HG02981 (cell line): ENCODE data around the gene BBIP1.

ENCODE experiments used
- ATAC-seq: cut with Tn5 transposase; IDR thresholded peaks from one replicate; pipeline ENCODE4 v1.9.1; 2021; ENCODE audit warnings: mild to moderate bottlenecking, moderate library complexity; ENCODE audit not compliant: unreplicated experiment

The BBIP1 gene

GRCh38 chr10:110885932-110886674, 32.9 kb downstream of the BBIP1 start:
- no peak for ATAC-seq

- ATAC-seq: no peak
Measured at GRCh38 chr10:110883924-110884323, 35.1 kb downstream of the BBIP1 start.

DNA sequence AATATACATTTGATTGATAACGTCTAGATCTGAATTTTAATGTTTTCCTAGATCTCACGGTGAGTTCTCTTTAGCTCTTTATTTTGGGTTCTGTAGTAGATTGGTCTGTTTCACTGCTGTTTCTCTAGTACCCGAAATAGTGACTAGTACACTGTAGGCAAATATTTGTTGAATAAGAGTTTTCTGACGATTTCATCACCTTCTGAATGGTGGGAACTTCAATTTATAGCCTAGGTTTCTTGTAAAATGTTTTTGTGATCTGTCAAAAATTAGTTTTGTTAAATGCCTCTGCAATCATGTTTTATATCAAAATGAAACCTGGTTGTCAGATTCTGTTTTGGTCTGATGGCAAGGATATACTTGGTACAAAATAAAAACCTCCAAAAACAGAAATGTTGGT, 37.1 kb downstream of the BBIP1 start:
- no peak for ATAC-seq

DNA sequence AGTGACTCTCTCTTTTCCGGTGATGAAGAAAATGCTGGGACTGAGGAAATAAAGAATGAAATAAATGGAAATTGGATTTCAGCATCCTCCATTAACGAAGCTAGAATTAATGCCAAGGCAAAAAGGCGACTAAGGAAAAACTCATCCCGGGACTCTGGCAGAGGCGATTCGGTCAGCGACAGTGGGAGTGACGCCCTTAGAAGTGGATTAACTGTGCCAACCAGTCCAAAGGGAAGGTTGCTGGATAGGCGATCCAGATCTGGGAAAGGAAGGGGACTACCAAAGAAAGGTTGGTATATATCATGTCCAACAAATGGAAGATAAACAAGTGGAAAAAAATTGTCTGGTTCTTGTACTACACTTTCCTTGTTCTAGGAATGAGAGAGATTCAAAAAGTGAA, 37.7 kb downstream of the BBIP1 start:
- ATAC-seq: no peak

GRCh38 chr10:110880012-110880411, 39.0 kb downstream of the BBIP1 start:
- ATAC-seq: no peak

- no peak for ATAC-seq
Measured at GRCh38 chr10:110876788-110877187, 42.2 kb downstream of the BBIP1 start.

DNA sequence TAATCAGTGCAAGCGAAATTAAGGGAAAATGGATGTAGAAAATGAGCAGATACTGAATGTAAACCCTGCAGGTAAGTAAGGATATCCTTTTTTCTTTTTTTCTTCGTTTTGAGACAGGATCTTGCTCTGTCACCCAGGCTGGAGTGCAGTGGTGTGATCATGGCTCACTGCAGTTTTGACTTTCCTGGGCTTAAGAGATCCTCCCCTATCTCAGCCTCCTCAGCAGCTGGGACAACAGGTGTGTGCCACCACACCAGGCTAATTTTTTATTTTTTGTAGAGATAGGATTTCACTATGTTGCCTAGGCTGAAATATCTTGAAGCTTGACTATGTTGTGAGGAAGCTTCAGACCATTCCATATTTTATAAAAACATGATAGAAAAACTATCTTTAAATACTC, 43.0 kb downstream of the BBIP1 start:
- no peak for ATAC-seq

DNA sequence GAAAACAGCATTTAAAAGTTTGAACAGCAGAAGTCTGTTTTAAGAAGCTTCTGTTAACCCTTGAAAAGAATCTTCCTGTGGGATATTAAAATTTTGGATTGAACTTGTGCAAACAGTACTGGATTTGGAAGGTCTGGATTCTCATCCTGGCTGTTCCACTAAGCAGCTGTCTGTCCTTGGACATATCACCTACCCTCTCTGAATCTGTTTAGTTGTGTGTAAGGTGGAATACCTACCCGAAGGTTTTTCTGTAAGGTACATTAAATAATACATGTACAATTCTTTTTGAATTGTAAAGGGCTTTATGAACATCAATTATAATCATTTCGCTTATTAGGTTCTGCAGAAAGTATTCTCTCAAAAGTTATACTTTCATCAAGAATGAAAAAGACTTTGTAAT, 45.0 kb downstream of the BBIP1 start:
- ATAC-seq: no peak

GRCh38 chr10:110872984-110873923, 45.7 kb downstream of the BBIP1 start:
- ATAC-seq: no peak

GRCh38 chr10:110872145-110872983, 46.6 kb downstream of the BBIP1 start:
- ATAC-seq: peak; percentile 34

- peak; percentile 81 for ATAC-seq
Measured at GRCh38 chr10:110871298-110872084, 47.5 kb downstream of the BBIP1 start, which contains the start of gene PDCD4. Gene PDCD4 (plus strand): TSS chr10:110871928. CDS start chr10:110876028, 4,100 bp downstream.

DNA sequence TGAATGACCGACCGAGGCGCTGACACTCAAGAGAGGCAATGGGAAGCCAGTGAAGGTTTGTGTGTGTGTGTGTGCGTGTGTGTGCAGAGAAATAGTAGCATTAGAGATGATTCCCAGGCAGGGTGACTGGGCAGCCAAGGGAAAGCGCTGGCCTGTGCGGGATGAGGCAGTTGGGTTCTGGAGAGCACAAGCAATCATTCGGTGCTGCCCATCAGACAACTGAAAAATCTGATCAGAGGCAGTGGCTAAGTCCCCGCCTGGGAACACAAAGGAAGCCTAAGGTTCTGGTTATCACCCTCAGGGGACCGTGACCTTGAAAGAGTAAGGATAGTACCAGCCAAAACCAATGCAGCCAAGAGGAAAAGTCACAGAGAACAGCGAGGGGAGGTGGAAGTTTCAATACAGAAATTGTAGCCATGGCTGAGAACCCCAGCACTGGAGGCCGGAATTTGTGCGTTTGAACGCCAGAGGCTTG, 48.1 kb downstream of the BBIP1 start:
- ATAC-seq: no peak

GRCh38 chr10:110868981-110869380, 50.0 kb downstream of the BBIP1 start:
- no peak for ATAC-seq

DNA sequence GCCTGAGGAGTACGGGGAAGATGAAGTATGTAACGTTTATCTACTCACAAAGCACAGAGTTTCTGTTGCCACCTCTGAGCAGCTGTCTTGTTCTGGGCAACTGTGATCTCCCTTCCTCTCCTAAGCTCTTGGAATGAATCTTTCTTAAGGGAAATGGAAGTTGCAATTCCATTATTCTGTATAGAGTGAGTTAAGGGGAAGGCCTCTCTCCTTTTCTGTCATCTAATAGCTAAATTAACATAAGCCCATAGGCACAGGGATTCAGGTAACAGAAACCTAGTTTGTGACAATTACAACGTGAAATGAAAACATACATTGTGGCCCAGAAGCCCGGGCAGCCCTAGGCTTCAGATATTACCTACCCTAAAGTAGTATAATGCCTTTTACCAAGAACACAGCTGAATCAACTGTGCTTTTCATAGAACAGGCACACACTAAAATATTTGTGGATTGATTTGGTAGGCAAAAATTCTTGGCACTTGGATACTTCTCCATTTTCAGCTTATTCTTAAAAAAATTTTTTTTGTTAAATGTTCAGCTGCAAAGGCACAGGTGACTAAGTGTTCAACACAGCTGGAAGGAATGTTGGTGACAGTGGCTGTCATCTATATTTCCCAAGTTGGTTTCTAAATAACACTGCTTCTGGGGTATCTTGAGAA, 51.0 kb downstream of the BBIP1 start:
- no peak for ATAC-seq

- ATAC-seq: peak; percentile 24
Measured at GRCh38 chr10:110867011-110867806, 51.8 kb downstream of the BBIP1 start.

- no peak for ATAC-seq
Measured at GRCh38 chr10:110865809-110866482, 53.0 kb downstream of the BBIP1 start.

DNA sequence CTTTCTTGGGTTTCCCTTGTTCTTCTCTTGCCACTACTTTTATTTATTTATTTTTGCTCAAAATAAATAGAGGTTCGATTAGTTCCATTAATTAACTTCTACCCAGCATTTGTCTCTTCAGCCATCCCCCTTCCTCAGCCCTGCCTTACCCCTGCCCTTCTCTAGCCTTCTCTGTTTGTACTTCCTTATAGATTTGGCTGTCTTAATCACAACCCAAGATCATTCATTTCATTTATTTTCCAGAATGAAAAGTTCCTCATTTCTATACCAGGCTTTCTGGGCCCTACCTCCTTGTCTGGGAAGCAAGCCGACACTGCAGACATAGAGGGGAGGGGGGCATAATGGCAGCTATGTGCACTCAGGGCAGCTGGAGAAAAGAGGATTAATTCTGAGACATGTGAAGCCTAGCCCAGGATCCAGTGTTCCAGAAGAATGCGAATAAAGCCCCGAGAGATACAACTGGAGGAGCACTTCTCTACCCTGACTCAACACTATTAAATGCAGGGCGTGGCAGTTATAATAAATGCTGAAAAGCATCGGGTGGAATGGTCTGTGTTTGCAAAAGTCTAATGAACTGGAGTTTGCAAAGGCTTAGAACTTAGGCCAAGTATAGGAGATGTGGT, 53.7 kb downstream of the BBIP1 start:
- ATAC-seq: no peak

GRCh38 chr10:110864662-110865140, 54.3 kb downstream of the BBIP1 start:
- peak; percentile 70 for ATAC-seq
